Stimulated activated effector memory CD8-positive, alpha-beta T cell treated with anti-CD3 and anti-CD28 coated beads, Interleukin-12 subunit alpha, Interleukin-12 subunit beta, amount 100 ng/mL, for 72 hours (primary cell): ENCODE data around the gene DNAJC3.
"Not testable (repeated sequence)": the region's sequence is repeated elsewhere in the genome, so short reads cannot be mapped to it uniquely, and the experiment has no call there.

Experiments
- ATAC-seq: fragments of 150-1000 bp; cut with Tn5 transposase; 2 replicates; pipeline ENCODE4 v1.10.0; 2021
- DNase-seq, 2 donors: peaks; one replicate each; pipeline ENCODE4 v3.0.0; 2021 to 2022; ENCODE audit warnings: low spot score in 2 of 2
- H3K27ac Mint-ChIP-seq: one replicate; pipeline ENCODE4 v1.8.0; 2022; ENCODE audit warnings: mild to moderate bottlenecking, mixed read lengths
- H3K36me3 Mint-ChIP-seq: one replicate; pipeline ENCODE4 v1.8.0; 2022; ENCODE audit warnings: mild to moderate bottlenecking, mixed read lengths
- H3K4me1 Mint-ChIP-seq: one replicate; pipeline ENCODE4 v1.8.0; 2022; ENCODE audit warnings: mixed read lengths
- H3K4me3 Mint-ChIP-seq: one replicate; pipeline ENCODE4 v1.8.0; 2022; ENCODE audit warnings: mild to moderate bottlenecking, mixed read lengths
- H3K9me3 Mint-ChIP-seq: one replicate; pipeline ENCODE4 v1.8.0; 2022; ENCODE audit warnings: mixed read lengths

Gene DNAJC3

DNA sequence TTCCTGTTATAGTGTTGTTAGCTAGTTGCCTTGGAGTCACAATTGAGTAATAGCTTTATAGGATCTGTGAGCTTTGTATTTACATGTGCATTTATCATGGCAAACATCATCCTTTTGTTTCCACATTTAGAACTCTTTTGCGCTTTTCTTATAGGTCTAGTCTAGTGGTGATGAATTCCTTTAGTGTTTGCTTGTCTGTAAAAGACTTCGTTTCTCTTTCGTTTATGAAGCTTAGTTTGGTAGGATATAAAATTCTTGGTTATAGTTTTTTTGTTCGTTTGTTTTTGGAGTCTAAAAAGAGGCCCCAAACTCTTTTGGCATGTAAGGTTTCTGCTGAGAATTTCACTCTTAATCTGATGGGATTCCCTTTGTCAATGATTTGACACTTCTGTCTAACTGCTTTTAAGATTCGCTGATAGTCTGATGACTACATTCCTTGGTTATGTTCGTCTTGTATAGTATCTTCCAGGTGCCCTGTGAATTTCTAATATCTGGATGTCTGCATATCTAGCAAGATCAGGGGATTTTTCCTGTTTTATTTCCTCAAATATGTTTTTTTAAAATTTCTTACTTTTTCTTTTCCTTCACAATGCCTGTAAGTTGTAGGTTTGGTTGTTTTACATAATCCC is 20.2 kb downstream of the DNAJC3 start:
- H3K4me1 Mint-ChIP-seq = peaks cover 29% of the 10 kb centered on the region
- no peaks in the 10 kb centered on the region for H3K36me3 Mint-ChIP-seq
- H3K27ac Mint-ChIP-seq = no peak overlapping the region
- DNase-seq (no peak), ATAC-seq (no peak)
- H3K9me3 Mint-ChIP-seq = peaks cover 2% of the 10 kb centered on the region
- no peak overlapping the region for H3K4me3 Mint-ChIP-seq

DNA sequence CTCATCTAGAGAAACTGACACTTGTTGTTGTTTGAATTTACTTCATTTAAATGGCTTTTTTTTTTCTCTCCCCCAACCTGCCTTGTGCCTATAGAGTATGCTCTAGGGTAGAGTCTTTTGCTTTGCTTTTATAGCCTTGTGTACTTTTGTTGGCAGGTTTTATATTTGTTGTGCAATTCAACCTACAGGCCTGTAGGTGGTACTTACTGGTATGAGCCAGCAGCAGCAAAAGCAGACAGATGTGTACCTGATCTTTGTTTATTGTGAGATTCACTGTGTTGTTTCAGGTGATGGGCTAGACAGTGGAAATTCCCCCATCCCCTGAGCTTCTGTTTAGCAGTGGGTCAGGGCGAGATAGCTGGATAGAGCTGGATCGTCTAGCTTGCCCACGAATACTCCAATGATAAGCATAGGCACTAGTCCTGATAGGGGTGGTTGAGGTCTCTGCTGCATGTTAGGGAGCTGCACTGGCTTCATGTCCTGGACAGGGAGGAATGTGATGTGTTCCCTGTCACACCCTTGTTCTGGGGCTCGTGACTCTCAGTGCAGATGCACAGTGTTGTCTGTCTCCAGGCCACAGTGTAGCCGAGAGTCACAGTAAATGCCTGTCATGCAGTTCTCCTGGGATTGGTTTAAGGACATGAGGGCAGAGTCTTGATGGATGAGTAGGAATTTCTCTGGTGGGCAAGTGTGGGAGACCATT is 21.3 kb downstream of the DNAJC3 start:
- DNase-seq (no peak), ATAC-seq (peak; percentile 32)
- no peak overlapping the region for H3K27ac Mint-ChIP-seq
- peaks cover 39% of the 10 kb centered on the region for H3K4me1 Mint-ChIP-seq
- no peak overlapping the region for H3K4me3 Mint-ChIP-seq
- peaks cover 2% of the 10 kb centered on the region for H3K9me3 Mint-ChIP-seq
- no peaks in the 10 kb centered on the region for H3K36me3 Mint-ChIP-seq

GRCh38 chr13:95703576-95703975 is 26.6 kb downstream of the DNAJC3 start:
- ATAC-seq (no peak), DNase-seq (no peak)
- Mint-ChIP-seq H3K4me1 (peaks cover 72% of the 10 kb centered on the region), H3K4me3 (no peak overlapping the region), H3K36me3 (no peaks in the 10 kb centered on the region), H3K27ac (no peak overlapping the region), H3K9me3 (no peaks in the 10 kb centered on the region)

- Mint-ChIP-seq H3K9me3 (no peaks in the 10 kb centered on the region), H3K27ac (no peak overlapping the region), H3K36me3 (peaks cover 2% of the 10 kb centered on the region), H3K4me3 (no peak overlapping the region), H3K4me1 (peaks cover 66% of the 10 kb centered on the region)
- no peak for DNase-seq
- ATAC-seq = no peak
Observed at GRCh38 chr13:95704510-95704909, 27.6 kb downstream of the DNAJC3 start.

GRCh38 chr13:95706356-95706755 is 29.4 kb downstream of the DNAJC3 start:
- Mint-ChIP-seq H3K9me3 (no peaks in the 10 kb centered on the region), H3K36me3 (peaks cover 21% of the 10 kb centered on the region), H3K4me1 (peaks cover 59% of the 10 kb centered on the region), H3K4me3 (no peak overlapping the region), H3K27ac (peak overlapping the region; percentile 84)
- ATAC-seq = no peak
- no peak for DNase-seq

DNA sequence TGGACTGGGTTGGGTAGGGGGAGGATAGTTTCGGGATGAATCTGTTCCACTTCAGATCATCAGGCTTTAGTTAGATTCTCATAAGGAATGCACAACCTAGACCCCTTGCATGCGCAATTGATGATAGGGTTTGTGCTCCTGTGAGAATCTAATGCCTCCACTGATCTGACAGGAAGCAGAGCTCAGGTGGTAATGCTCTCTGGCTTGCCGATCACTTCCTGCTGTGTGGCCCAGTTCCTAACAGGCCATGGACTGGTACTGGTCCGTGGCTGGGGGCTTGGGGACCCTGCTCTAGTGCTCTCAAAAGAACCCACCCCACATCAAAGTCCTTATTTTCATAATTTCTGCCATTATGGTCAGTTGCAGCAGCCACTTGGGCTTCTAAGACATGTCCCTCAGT is 30.1 kb downstream of the DNAJC3 start:
- no peak for ATAC-seq
- Mint-ChIP-seq H3K4me3 (no peak overlapping the region), H3K36me3 (peaks cover 28% of the 10 kb centered on the region), H3K4me1 (peaks cover 56% of the 10 kb centered on the region), H3K27ac (peak overlapping the region; percentile 84), H3K9me3 (no peaks in the 10 kb centered on the region)
- no peak for DNase-seq

DNA sequence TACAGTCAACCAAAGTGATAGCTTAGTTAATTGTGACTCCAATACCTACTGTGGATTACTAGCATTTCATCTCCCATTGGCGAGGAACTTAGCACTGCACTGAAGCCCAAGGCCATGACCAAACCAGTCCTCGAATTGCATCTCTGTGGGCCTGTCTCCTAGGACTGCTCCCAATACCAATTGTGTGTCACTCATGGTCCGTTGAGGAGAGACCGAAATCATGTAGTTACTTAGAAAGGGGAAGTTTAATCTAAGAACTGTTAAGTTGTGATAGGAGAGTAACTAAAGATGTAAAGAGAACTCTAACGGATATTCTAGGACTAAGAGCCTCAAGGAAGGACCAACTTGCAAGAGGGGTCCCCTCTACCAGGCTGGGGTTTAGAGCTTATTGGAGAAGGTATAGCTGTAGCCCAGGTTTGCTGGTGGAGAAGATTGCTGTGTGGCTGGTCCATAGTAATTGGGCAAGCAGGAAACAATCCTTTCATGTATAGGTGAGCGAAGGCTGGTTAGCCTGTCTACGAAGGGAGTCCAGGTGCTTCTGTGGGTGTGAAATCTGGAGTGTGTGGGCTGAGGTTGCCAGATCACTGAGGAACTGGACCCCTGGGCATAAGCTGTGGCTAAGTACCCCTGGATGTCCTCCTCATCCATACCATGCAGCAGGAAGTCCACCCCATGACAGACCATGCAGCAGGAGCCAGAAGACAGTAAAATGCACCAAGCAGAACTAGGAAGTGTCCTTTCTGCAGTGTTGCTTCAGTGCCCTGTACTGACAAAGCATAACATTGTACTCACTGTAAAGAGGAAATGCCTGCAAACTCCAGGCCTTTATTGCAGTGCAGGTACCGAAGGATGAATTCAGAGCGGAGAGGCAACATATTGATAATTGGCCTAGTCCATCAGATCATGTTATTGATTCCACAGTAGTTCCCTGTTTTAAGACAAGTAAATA is 30.8 kb downstream of the DNAJC3 start:
- H3K4me3 Mint-ChIP-seq = no peak overlapping the region
- no peak for DNase-seq
- H3K4me1 Mint-ChIP-seq = peaks cover 49% of the 10 kb centered on the region
- no peaks in the 10 kb centered on the region for H3K9me3 Mint-ChIP-seq
- H3K27ac Mint-ChIP-seq = peak overlapping the region; percentile 84
- no peak for ATAC-seq
- H3K36me3 Mint-ChIP-seq = peaks cover 34% of the 10 kb centered on the region

- Mint-ChIP-seq H3K9me3 (no peaks in the 10 kb centered on the region), H3K4me3 (no peak overlapping the region), H3K4me1 (peaks cover 43% of the 10 kb centered on the region), H3K36me3 (peaks cover 41% of the 10 kb centered on the region), H3K27ac (no peak overlapping the region)
- ATAC-seq (no peak), DNase-seq (no peak)
Observed at GRCh38 chr13:95708391-95708774, 31.4 kb downstream of the DNAJC3 start.

DNA sequence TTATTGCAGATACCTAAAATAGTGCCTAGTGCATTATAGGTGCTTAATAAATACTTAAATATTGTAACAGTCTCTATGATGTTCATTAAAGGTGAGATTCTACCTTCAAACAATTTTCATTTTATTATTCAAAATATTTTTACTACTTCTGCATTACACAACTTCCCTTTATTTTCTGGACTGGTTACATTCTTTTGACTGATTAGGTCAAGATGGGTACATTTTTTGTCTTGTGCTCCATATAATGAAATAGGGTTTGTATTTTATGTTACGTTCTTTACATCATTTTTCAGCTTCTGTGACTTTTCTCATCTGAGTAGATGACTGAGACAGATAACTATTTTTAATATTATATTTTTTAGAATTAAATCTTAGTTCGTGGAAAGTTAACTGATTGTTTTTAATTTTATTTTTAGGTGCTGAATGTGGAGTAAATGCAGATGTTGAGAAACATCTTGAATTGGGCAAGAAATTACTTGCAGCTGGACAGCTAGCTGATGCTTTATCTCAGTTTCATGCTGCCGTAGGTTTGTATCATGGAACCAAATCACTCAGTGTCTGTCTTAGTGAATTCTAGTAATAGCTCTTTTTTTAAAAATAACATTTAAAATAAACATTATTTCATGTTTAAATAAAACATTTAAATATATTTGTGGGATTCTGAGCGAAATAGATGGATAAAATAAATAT is 32.0 kb downstream of the DNAJC3 start:
- Mint-ChIP-seq H3K36me3 (peaks cover 47% of the 10 kb centered on the region), H3K27ac (no peak overlapping the region), H3K4me3 (no peak overlapping the region), H3K9me3 (no peaks in the 10 kb centered on the region), H3K4me1 (peaks cover 37% of the 10 kb centered on the region)
- DNase-seq = no peak
- no peak for ATAC-seq

DNA sequence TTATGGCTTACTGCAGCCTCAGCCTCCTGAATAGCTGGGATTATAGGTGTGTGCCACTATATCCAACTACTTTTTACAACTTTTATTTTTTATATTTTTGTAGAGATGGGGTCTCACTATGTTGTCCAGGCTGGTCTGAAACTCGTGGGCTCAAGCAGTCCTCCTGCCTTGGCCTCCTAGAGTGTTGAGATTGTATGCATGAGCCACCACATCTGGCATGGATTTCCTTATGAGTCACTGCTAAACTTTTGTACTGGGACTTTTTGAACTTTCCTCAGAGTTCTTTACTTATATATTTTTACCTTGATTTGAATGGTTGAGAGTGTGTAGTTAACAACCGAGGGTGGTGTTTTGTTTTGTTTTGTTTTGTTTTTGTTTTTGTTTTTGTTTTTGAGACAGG is 33.4 kb downstream of the DNAJC3 start:
- H3K27ac Mint-ChIP-seq = no peak overlapping the region
- no peak for ATAC-seq
- no peaks in the 10 kb centered on the region for H3K9me3 Mint-ChIP-seq
- peaks cover 26% of the 10 kb centered on the region for H3K4me1 Mint-ChIP-seq
- no peak for DNase-seq
- peaks cover 55% of the 10 kb centered on the region for H3K36me3 Mint-ChIP-seq
- no peak overlapping the region for H3K4me3 Mint-ChIP-seq

DNA sequence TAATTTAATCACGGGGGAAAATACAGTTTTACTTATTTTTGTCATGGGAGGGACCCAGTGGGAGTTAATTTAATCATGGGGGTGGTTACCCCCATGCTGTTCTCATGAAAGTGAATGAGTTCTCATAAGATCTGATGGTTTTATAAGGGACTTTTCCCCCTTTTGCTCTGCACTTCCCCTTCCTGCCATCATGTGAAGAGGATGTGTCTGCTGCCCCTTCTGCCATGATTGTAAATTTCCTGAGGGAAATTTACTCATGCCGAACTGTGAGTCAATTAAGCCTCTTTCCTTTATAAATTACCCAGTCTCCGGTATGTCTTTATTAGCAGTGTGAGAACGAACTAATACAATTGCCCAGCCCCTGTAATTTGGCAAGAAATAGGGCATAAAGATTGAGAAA is 35.9 kb downstream of the DNAJC3 start:
- not testable (repeated sequence) for ATAC-seq, DNase-seq, H3K4me1 Mint-ChIP-seq, H3K9me3 Mint-ChIP-seq, H3K27ac Mint-ChIP-seq, H3K4me3 Mint-ChIP-seq
- peaks cover 55% of the 10 kb centered on the region for H3K36me3 Mint-ChIP-seq

- Mint-ChIP-seq H3K36me3 (peaks cover 55% of the 10 kb centered on the region), H3K27ac (no peak overlapping the region), H3K4me1 (peaks cover 2% of the 10 kb centered on the region), H3K9me3 (no peaks in the 10 kb centered on the region), H3K4me3 (no peak overlapping the region)
- ATAC-seq = no peak
- no peak for DNase-seq
Observed at GRCh38 chr13:95713651-95714050, 36.7 kb downstream of the DNAJC3 start.

GRCh38 chr13:95714142-95714832 is 37.3 kb downstream of the DNAJC3 start:
- H3K36me3 Mint-ChIP-seq = peaks cover 55% of the 10 kb centered on the region
- no peak overlapping the region for H3K27ac Mint-ChIP-seq
- H3K9me3 Mint-ChIP-seq = no peaks in the 10 kb centered on the region
- DNase-seq (no peak), ATAC-seq (no peak)
- H3K4me1 Mint-ChIP-seq = peaks cover 6% of the 10 kb centered on the region
- no peak overlapping the region for H3K4me3 Mint-ChIP-seq

- no peak overlapping the region for H3K4me3 Mint-ChIP-seq
- peaks cover 6% of the 10 kb centered on the region for H3K4me1 Mint-ChIP-seq
- no peak for DNase-seq
- no peaks in the 10 kb centered on the region for H3K9me3 Mint-ChIP-seq
- no peak overlapping the region for H3K27ac Mint-ChIP-seq
- peaks cover 36% of the 10 kb centered on the region for H3K36me3 Mint-ChIP-seq
- no peak for ATAC-seq
Observed at GRCh38 chr13:95716231-95716630, 39.3 kb downstream of the DNAJC3 start.

DNA sequence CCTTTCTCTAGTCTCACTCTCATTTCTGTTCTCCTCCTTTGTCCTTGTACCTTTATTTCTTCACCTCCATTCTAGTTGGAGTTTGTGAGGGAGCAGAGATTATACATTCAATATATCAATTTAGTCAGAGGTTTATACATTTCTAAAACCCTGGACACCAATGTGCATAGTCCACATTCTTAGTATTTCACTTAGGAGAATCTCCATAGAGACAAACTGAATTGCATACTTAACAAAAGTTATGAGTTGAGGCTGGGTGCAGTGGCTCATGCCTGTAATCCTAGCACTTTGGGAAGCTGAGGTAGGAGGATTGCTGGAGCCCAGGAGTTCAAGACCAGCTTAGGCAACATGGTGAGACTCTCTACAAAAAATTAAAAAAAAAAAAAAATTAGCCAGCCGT is 45.3 kb downstream of the DNAJC3 start:
- Mint-ChIP-seq H3K4me1 (peaks cover 17% of the 10 kb centered on the region), H3K27ac (no peak overlapping the region), H3K4me3 (no peak overlapping the region), H3K36me3 (peaks cover 44% of the 10 kb centered on the region), H3K9me3 (no peaks in the 10 kb centered on the region)
- DNase-seq = no peak
- no peak for ATAC-seq
